AG09319 (cell line): ENCODE measurements around the gene PTPRD.

Experiments
- DNase-seq: peaks from one replicate; pipeline ENCODE4 v3.0.0-alpha.2; 2010; ENCODE audit warnings: low read depth; ENCODE audit errors: extremely low read depth
- CTCF ChIP-seq: IDR thresholded peaks from 2 replicates; pipeline ENCODE4 v1.5.1; 2011; ENCODE audit warnings: low read depth, mild to moderate bottlenecking, inconsistent platforms, low read length, moderate library complexity

PTPRD gene

GRCh38 chr9:8621416-8621815 lies 1991.4 kb downstream of the PTPRD start:
- no peak for DNase-seq
- no peak for TF ChIP-seq CTCF

- no peak for DNase-seq
- TF ChIP-seq CTCF = no peak
Observed at GRCh38 chr9:8616414-8616813, 1996.4 kb downstream of the PTPRD start.

GRCh38 chr9:8614926-8615440 lies 1997.8 kb downstream of the PTPRD start:
- DNase-seq = no peak
- TF ChIP-seq CTCF = no peak

- no peak for DNase-seq
- TF ChIP-seq CTCF = no peak
Observed at GRCh38 chr9:8613346-8613825, 1999.4 kb downstream of the PTPRD start.

- no peak for DNase-seq
- no peak for TF ChIP-seq CTCF
Observed at GRCh38 chr9:8611153-8611552, 2001.6 kb downstream of the PTPRD start.

- no peak for TF ChIP-seq CTCF
- no peak for DNase-seq
Observed at GRCh38 chr9:8610256-8610655, 2002.5 kb downstream of the PTPRD start.

GRCh38 chr9:8605096-8605495 lies 2007.7 kb downstream of the PTPRD start:
- TF ChIP-seq CTCF = no peak
- DNase-seq = no peak
